Peyer's patch (tissue), 4 donors: Measurements from ENCODE around the gene B4GALNT4. TPM values are rescaled to one million over a fixed set of nuclear protein-coding genes. Genes with fewer than 3 reads are reported as not detected.

Experiments
- DNase-seq, 3 donors: peaks; one replicate each; pipeline ENCODE4 v3.0.0-alpha.2; 2017 to 2019
- H3K27ac ChIP-seq, 4 donors: fragments of 200-600 bp; sonication (generic); one replicate each; pipeline ENCODE4 v1.5.1; 2016 to 2019
- H3K27me3 ChIP-seq, 2 donors: fragments of 200-600 bp; sonication (generic); one replicate each; pipeline ENCODE4 v1.5.1; 2019
- H3K36me3 ChIP-seq, 3 donors: fragments of 200-600 bp; sonication (generic); one replicate each; pipeline ENCODE4 v1.5.1; 2016 to 2019
- H3K4me1 ChIP-seq, 4 donors: fragments of 200-600 bp; sonication (generic); one replicate each; pipeline ENCODE4 v1.5.1; 2016 to 2019
- H3K4me3 ChIP-seq, 4 donors: fragments of 200-600 bp; sonication (generic); 1 replicate in 3 of 4; 2 replicates in 1 of 4; pipeline ENCODE4 v1.5.1; 2016 to 2019; ENCODE audit warnings: mild to moderate bottlenecking in 1 of 4
- H3K9me3 ChIP-seq, 4 donors: fragments of 200-600 bp; sonication (generic); one replicate each; pipeline ENCODE4 v1.5.1; 2016 to 2019; ENCODE audit warnings: mild to moderate bottlenecking in 1 of 4
- CTCF ChIP-seq, 6 experiments: fragments of 450-650 bp in 4 of 6; fragments of 200-600 bp in 2 of 6; sonication (generic) in 1 of 6; IDR thresholded peaks; one replicate each; pipeline ENCODE4 v1.5.1; 2017 to 2019; ENCODE audit warnings: antibody characterized with exemption in 6 of 6, mild to moderate bottlenecking in 3 of 6, moderate library complexity in 1 of 6
- POLR2A ChIP-seq, 2 donors: fragments of 450-650 bp; IDR thresholded peaks; one replicate each; pipeline ENCODE4 v1.5.1; 2017; ENCODE audit warnings: antibody characterized with exemption in 2 of 2, mild to moderate bottlenecking in 2 of 2, moderate library complexity in 2 of 2
- total RNA-seq, 4 donors: library from RNA; depleted of rRNA; stranded (reverse); fragments of >200 nt; gene quantifications; one replicate each; pipeline ENCODE4 v1.1.0, GENCODE V29; 2016

B4GALNT4 gene
- total RNA-seq, 4 donors from 2014 or later = 2.5 to 36.3 (median 9.3) TPM

- Histone ChIP-seq H3K9me3 (no peaks in the 10 kb centered on the region), H3K4me3 (no peak overlapping the region), H3K27ac (no peak overlapping the region), H3K27me3 (no peaks in the 10 kb centered on the region), H3K4me1 (no peaks in the 10 kb centered on the region), H3K36me3 (no peaks in the 10 kb centered on the region)
- TF ChIP-seq CTCF (IDR thresholded peaks at IDR 0.05) (no peak), POLR2A (IDR thresholded peaks at IDR 0.05) (no peak)
- DNase-seq = no peak
These were observed 11.2 kb downstream of the B4GALNT4 start for GRCh38 chr11:380491-380890.

- H3K27ac ChIP-seq = no peak overlapping the region
- peaks cover 0 to 4% (median 0%) of the 10 kb centered on the region in 4 donors for H3K9me3 ChIP-seq
- H3K27me3 ChIP-seq = no peaks in the 10 kb centered on the region
- H3K4me3 ChIP-seq = no peak overlapping the region
- TF ChIP-seq CTCF (IDR thresholded peaks at IDR 0.05) (no peak), POLR2A (IDR thresholded peaks at IDR 0.05) (no peak)
- H3K36me3 ChIP-seq = no peaks in the 10 kb centered on the region
- no peaks in the 10 kb centered on the region for H3K4me1 ChIP-seq
- DNase-seq = no peak
These were observed 11.7 kb downstream of the B4GALNT4 start for GRCh38 chr11:380996-381395.

DNA sequence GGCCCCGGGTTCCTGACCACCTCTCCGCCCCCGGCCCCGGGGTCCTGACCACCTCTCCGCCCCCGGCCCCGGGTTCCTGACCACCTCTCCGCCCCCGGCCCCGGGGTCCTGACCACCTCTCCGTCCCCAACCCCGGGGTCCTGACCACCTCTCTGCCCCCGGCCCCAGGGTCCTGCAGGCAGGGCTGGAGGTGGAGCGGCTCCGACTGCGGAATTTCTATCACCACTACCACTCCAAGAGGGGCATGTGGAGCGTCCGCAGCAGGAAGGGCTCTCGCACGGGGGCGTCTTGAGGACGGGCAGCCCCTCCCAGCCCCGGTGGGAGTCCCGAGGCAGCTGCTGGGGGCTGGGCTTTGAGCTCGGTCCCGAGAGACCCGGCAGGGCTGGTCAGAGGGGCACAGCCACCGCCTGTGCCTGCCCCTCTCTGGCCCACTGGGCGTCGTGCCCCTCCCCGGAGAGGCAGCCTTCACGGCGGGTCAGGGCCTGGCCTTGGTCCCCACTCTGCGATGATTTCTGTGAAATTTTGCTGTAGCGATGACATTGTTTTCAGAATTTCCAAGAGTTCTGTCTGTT lies 12.3 kb downstream of the B4GALNT4 start:
- Histone ChIP-seq H3K36me3 (no peaks in the 10 kb centered on the region), H3K27me3 (no peaks in the 10 kb centered on the region), H3K9me3 (peaks cover 0 to 10% (median 2%) of the 10 kb centered on the region in 4 donors), H3K4me1 (no peaks in the 10 kb centered on the region), H3K4me3 (no peak overlapping the region), H3K27ac (no peak overlapping the region)
- TF ChIP-seq CTCF (IDR thresholded peaks at IDR 0.05) (no peak), POLR2A (IDR thresholded peaks at IDR 0.05) (no peak)
- DNase-seq = no peak

GRCh38 chr11:382081-382629 lies 12.9 kb downstream of the B4GALNT4 start:
- TF ChIP-seq CTCF (IDR thresholded peaks at IDR 0.05) = no peak
- TF ChIP-seq POLR2A (IDR thresholded peaks at IDR 0.05) = no peak
- no peak overlapping the region for H3K4me3 ChIP-seq
- no peak overlapping the region for H3K27ac ChIP-seq
- H3K27me3 ChIP-seq = no peaks in the 10 kb centered on the region
- DNase-seq = no peak
- H3K4me1 ChIP-seq = no peaks in the 10 kb centered on the region
- peaks cover 0 to 14% (median 2%) of the 10 kb centered on the region in 4 donors for H3K9me3 ChIP-seq
- no peaks in the 10 kb centered on the region for H3K36me3 ChIP-seq

GRCh38 chr11:383431-383830 lies 14.1 kb downstream of the B4GALNT4 start:
- Histone ChIP-seq H3K27ac (no peak overlapping the region), H3K4me3 (no peak overlapping the region), H3K36me3 (no peaks in the 10 kb centered on the region), H3K9me3 (peaks cover 0 to 14% (median 2%) of the 10 kb centered on the region in 4 donors), H3K27me3 (no peaks in the 10 kb centered on the region), H3K4me1 (no peaks in the 10 kb centered on the region)
- DNase-seq = no peak
- no peak for TF ChIP-seq POLR2A (IDR thresholded peaks at IDR 0.05)
- TF ChIP-seq CTCF (IDR thresholded peaks at IDR 0.05) = no peak
